Panc1 (cell line): ENCODE data around the gene GYPE.
"Not testable (repeated sequence)": the region's sequence is repeated elsewhere in the genome, so short reads cannot be mapped to it uniquely, and the experiment has no call there.

Experiments
- CTCF ChIP-seq: fragments of 450-650 bp; IDR thresholded peaks from 2 replicates; pipeline ENCODE4 v1.5.1; 2017; ENCODE audit warnings: mild to moderate bottlenecking
- POLR2AphosphoS5 ChIP-seq: IDR thresholded peaks from 2 replicates; pipeline ENCODE4 v1.6.1; 2012; ENCODE audit warnings: mild to moderate bottlenecking, low read depth, low read length, moderate library complexity
- REST ChIP-seq, 2 experiments: IDR thresholded peaks; 2 replicates each; pipeline ENCODE4 v1.6.1; 2011 to 2012; ENCODE audit warnings: low read depth in 2 of 2, control low read depth in 1 of 2, low read length in 1 of 2, mild to moderate bottlenecking in 1 of 2, moderate library complexity in 1 of 2; ENCODE audit not compliant: insufficient read depth in 1 of 2

- peak; percentile 39; the same call in 1 of the 2 replicates for TF ChIP-seq CTCF
- not testable (repeated sequence) for TF ChIP-seq REST (IDR thresholded peaks at IDR 0.05; ENCODE audit: insufficient read depth in 1 of 2, low read depth in 2 of 2, low read length in 1 of 2); POLR2AphosphoS5
These were observed 2.5 kb upstream of the GYPE start for GRCh38 chr4:143907811-143908210.
